Measurements from ENCODE around the gene SH3BP4.

Gene SH3BP4, protein sequence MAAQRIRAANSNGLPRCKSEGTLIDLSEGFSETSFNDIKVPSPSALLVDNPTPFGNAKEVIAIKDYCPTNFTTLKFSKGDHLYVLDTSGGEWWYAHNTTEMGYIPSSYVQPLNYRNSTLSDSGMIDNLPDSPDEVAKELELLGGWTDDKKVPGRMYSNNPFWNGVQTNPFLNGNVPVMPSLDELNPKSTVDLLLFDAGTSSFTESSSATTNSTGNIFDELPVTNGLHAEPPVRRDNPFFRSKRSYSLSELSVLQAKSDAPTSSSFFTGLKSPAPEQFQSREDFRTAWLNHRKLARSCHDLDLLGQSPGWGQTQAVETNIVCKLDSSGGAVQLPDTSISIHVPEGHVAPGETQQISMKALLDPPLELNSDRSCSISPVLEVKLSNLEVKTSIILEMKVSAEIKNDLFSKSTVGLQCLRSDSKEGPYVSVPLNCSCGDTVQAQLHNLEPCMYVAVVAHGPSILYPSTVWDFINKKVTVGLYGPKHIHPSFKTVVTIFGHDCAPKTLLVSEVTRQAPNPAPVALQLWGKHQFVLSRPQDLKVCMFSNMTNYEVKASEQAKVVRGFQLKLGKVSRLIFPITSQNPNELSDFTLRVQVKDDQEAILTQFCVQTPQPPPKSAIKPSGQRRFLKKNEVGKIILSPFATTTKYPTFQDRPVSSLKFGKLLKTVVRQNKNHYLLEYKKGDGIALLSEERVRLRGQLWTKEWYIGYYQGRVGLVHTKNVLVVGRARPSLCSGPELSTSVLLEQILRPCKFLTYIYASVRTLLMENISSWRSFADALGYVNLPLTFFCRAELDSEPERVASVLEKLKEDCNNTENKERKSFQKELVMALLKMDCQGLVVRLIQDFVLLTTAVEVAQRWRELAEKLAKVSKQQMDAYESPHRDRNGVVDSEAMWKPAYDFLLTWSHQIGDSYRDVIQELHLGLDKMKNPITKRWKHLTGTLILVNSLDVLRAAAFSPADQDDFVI

DNA sequence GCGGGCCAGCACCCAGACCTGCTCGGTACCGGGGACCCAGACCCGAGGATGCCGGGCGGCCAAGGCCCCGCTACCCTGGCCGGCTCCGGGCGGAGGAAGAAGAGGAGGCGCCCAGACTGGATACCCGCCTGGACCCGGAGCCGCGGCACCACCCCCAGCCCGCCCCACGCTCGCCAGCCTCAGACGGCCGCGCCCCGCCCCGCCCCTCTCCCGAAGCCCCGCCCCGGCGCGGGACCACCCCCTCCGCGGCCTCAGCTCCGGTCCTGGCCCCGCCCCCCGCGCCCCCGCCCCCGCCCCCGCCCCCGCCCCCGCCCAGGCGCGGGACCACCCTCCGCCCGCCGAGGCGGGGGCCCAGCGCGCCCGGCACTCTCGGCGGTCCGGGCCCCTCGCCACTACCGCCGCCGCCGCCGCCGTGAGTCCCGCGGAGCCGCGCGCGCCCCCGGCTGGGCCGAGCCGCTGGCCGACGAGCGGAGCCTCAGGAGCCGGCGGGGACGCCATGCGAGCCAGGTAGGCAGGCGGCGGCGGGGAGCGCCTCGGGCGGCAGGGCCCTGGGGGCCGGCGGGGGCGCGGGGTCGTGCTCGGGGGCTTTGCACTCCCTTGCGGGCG, at the start of gene SH3BP4:
TSS of gene SH3BP4 (plus strand) at position 354 of the 606 bp plus-strand sequence. CDS start 82,986 bp downstream, outside the sequence.
- Histone ChIP-seq H3K27me3 (no peaks in the 10 kb centered on the region), H3K27ac (peak within 1 kb of the TSS; percentile 87 to 90), H3K4me3 (peak within 1 kb of the TSS; percentile 86 to 92), H3K9me3 (no peaks in the 10 kb centered on the region), H3K4me1 (peaks cover 0 to 34% (median 23%) of the 10 kb centered on the region in 4 donors), H3K36me3 (no peaks in the 10 kb centered on the region)
- intact Hi-C loops (cut with DNase I; ENCODE audit: low total_unique reads): loop anchor here (2.0 to 5.0 kb wide), 2 partner anchors 29 to 101 kb away; no protein-coding TSS in a partner anchor
- peak; percentile 75 to 91 for DNase-seq
- TF ChIP-seq, protein P1, sequence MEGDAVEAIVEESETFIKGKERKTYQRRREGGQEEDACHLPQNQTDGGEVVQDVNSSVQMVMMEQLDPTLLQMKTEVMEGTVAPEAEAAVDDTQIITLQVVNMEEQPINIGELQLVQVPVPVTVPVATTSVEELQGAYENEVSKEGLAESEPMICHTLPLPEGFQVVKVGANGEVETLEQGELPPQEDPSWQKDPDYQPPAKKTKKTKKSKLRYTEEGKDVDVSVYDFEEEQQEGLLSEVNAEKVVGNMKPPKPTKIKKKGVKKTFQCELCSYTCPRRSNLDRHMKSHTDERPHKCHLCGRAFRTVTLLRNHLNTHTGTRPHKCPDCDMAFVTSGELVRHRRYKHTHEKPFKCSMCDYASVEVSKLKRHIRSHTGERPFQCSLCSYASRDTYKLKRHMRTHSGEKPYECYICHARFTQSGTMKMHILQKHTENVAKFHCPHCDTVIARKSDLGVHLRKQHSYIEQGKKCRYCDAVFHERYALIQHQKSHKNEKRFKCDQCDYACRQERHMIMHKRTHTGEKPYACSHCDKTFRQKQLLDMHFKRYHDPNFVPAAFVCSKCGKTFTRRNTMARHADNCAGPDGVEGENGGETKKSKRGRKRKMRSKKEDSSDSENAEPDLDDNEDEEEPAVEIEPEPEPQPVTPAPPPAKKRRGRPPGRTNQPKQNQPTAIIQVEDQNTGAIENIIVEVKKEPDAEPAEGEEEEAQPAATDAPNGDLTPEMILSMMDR (IDR thresholded peaks at IDR 0.05): no peak

DNA sequence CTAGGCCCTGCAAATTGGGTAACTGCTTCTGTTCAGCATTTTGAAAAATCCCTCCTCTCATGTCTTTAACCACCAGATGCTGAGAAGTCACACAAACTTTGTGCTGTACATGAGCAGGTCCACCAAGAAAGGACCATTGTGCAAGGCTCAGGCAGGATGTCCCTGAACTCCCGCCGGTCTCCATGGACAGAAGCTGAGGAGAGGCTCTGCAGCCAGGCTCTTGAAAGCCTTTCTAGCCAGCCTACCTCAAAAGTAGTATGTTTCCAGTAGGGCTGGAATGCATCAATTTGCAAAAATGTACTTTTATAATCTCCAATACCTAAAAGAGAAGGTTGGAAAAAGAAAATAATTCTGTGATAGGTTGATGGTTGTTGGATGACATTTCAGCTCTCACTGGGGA, 47.0 kb upstream of the SH3BP4 start:
- no peaks in the 10 kb centered on the region for H3K4me1 ChIP-seq
- H3K27ac ChIP-seq: no peak overlapping the region
- no peaks in the 10 kb centered on the region for H3K27me3 ChIP-seq
- intact Hi-C loops (cut with DNase I; ENCODE audit: low total_unique reads): no loop called here
- no peaks in the 10 kb centered on the region for H3K9me3 ChIP-seq
- no peak for DNase-seq
- H3K4me3 ChIP-seq: no peak overlapping the region
- TF ChIP-seq, protein P1 (IDR thresholded peaks at IDR 0.05): no peak
- no peaks in the 10 kb centered on the region for H3K36me3 ChIP-seq

DNA sequence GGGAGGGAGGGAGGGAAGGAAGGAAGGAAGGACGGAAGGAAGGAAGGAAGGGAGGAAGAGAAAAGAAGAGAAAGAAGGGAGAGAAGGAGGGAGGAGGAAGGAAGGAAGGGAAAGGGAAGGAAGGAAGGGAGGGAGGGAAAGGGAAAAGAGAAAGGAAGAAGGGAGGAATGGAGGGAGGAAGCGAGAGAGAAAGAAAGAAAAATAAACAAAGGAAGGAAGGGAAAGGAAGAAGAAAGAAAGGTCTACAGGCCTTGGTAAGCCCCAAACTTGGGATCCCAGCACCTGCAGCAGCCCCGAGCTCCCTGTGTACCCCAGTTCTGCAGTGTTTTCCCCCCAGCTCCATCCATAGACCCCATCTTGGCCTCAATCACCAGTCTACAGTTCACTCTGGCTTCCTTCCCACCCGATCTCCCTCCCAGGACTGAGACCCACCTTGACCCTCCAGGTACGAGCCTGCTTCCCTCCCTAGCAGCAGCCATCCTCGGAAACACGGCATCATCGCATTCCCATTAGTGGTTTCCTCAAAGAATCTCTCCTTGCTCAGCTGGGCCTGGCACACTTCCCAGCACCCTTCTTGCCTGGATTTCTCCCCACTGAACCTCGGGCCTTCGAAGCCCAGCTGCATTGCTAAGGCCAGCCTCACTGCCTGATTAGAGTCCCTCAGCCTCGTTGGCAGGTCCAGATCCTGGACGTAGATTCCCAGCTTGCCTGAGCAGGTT, 46.1 kb upstream of the SH3BP4 start:
- Histone ChIP-seq H3K27ac (no peak overlapping the region), H3K36me3 (no peaks in the 10 kb centered on the region), H3K9me3 (no peaks in the 10 kb centered on the region), H3K4me3 (no peak overlapping the region), H3K27me3 (no peaks in the 10 kb centered on the region), H3K4me1 (no peaks in the 10 kb centered on the region)
- no peak for DNase-seq
- TF ChIP-seq, protein P1 (IDR thresholded peaks at IDR 0.05): no peak
- intact Hi-C loops (cut with DNase I; ENCODE audit: low total_unique reads): no loop called here

DNA sequence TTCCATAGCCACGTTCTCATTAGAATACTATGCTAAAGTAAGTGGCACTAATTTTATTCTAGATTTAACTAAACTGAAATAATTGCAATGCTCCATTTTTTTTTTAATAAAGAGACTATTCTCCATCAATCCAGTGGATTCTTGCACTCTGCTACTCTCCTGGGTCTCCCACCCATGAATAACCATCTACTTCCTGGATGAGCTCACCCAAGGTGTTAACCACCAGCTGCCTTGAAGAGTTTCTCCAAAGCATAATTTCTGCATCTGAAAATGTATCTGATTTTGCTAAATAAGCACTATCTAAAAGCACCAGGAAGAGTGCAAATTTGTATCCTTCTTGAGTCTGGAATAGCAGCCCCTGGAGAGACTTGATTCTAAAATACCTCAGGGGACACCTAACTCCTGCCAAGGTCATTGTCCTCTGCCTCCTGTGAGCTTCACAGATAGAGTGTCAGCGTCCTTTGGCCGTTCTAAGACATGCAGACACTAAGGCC, 41.6 kb upstream of the SH3BP4 start:
- no peaks in the 10 kb centered on the region for H3K4me1 ChIP-seq
- H3K27ac ChIP-seq: no peak overlapping the region
- intact Hi-C loops (cut with DNase I; ENCODE audit: low total_unique reads): no loop called here
- H3K9me3 ChIP-seq: no peaks in the 10 kb centered on the region
- TF ChIP-seq, protein P1 (IDR thresholded peaks at IDR 0.05): no peak
- no peak overlapping the region for H3K4me3 ChIP-seq
- H3K36me3 ChIP-seq: no peaks in the 10 kb centered on the region
- no peaks in the 10 kb centered on the region for H3K27me3 ChIP-seq
- no peak for DNase-seq

DNA sequence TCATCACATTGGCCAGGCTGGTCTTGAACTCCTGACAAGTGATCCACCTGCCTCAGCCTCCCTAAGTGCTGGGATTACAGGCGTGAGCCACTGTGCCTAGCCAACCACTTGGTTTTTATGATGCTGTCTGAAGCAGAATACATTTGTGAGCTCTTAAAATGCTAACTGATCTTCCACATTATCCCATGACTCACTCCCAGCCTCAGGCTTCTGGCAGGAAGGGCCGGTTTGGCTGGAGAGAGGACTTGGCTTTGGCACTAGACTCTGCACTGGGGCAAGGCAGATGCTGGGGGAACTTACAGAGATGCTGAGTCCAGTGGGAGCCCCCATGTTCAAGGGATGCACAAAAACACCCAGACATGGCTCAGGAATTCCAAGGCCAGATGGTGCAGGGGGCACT, 40.5 kb upstream of the SH3BP4 start:
- H3K36me3 ChIP-seq: no peaks in the 10 kb centered on the region
- H3K27ac ChIP-seq: no peak overlapping the region
- no peaks in the 10 kb centered on the region for H3K27me3 ChIP-seq
- intact Hi-C loops (cut with DNase I; ENCODE audit: low total_unique reads): no loop called here
- TF ChIP-seq, protein P1 (IDR thresholded peaks at IDR 0.05): no peak
- no peak overlapping the region for H3K4me3 ChIP-seq
- no peaks in the 10 kb centered on the region for H3K9me3 ChIP-seq
- no peak for DNase-seq
- H3K4me1 ChIP-seq: no peaks in the 10 kb centered on the region
